ENCODE measurements around the gene NUDT14. TPM values are rescaled to one million over a fixed set of nuclear protein-coding genes. Genes with fewer than 3 reads are reported as not detected.

The NUDT14 gene
- total and polyA plus RNA-seq, 2 of the 8 experiments (the other 6 are each of a cell fraction or from before 2014, with no cell fraction given), result 25.5 to 33.3 TPM

- TF ChIP-seq, protein P1, sequence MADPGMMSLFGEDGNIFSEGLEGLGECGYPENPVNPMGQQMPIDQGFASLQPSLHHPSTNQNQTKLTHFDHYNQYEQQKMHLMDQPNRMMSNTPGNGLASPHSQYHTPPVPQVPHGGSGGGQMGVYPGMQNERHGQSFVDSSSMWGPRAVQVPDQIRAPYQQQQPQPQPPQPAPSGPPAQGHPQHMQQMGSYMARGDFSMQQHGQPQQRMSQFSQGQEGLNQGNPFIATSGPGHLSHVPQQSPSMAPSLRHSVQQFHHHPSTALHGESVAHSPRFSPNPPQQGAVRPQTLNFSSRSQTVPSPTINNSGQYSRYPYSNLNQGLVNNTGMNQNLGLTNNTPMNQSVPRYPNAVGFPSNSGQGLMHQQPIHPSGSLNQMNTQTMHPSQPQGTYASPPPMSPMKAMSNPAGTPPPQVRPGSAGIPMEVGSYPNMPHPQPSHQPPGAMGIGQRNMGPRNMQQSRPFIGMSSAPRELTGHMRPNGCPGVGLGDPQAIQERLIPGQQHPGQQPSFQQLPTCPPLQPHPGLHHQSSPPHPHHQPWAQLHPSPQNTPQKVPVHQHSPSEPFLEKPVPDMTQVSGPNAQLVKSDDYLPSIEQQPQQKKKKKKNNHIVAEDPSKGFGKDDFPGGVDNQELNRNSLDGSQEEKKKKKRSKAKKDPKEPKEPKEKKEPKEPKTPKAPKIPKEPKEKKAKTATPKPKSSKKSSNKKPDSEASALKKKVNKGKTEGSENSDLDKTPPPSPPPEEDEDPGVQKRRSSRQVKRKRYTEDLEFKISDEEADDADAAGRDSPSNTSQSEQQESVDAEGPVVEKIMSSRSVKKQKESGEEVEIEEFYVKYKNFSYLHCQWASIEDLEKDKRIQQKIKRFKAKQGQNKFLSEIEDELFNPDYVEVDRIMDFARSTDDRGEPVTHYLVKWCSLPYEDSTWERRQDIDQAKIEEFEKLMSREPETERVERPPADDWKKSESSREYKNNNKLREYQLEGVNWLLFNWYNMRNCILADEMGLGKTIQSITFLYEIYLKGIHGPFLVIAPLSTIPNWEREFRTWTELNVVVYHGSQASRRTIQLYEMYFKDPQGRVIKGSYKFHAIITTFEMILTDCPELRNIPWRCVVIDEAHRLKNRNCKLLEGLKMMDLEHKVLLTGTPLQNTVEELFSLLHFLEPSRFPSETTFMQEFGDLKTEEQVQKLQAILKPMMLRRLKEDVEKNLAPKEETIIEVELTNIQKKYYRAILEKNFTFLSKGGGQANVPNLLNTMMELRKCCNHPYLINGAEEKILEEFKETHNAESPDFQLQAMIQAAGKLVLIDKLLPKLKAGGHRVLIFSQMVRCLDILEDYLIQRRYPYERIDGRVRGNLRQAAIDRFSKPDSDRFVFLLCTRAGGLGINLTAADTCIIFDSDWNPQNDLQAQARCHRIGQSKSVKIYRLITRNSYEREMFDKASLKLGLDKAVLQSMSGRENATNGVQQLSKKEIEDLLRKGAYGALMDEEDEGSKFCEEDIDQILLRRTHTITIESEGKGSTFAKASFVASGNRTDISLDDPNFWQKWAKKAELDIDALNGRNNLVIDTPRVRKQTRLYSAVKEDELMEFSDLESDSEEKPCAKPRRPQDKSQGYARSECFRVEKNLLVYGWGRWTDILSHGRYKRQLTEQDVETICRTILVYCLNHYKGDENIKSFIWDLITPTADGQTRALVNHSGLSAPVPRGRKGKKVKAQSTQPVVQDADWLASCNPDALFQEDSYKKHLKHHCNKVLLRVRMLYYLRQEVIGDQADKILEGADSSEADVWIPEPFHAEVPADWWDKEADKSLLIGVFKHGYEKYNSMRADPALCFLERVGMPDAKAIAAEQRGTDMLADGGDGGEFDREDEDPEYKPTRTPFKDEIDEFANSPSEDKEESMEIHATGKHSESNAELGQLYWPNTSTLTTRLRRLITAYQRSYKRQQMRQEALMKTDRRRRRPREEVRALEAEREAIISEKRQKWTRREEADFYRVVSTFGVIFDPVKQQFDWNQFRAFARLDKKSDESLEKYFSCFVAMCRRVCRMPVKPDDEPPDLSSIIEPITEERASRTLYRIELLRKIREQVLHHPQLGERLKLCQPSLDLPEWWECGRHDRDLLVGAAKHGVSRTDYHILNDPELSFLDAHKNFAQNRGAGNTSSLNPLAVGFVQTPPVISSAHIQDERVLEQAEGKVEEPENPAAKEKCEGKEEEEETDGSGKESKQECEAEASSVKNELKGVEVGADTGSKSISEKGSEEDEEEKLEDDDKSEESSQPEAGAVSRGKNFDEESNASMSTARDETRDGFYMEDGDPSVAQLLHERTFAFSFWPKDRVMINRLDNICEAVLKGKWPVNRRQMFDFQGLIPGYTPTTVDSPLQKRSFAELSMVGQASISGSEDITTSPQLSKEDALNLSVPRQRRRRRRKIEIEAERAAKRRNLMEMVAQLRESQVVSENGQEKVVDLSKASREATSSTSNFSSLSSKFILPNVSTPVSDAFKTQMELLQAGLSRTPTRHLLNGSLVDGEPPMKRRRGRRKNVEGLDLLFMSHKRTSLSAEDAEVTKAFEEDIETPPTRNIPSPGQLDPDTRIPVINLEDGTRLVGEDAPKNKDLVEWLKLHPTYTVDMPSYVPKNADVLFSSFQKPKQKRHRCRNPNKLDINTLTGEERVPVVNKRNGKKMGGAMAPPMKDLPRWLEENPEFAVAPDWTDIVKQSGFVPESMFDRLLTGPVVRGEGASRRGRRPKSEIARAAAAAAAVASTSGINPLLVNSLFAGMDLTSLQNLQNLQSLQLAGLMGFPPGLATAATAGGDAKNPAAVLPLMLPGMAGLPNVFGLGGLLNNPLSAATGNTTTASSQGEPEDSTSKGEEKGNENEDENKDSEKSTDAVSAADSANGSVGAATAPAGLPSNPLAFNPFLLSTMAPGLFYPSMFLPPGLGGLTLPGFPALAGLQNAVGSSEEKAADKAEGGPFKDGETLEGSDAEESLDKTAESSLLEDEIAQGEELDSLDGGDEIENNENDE (IDR thresholded peaks at IDR 0.05; ENCODE audit: insufficient replicate concordance, low read length), result no peak
- no peak for TF ChIP-seq KDM1A (IDR thresholded peaks at IDR 0.05; ENCODE audit: borderline replicate concordance, low read length)
- TF ChIP-seq TAF1 (IDR thresholded peaks at IDR 0.05; ENCODE audit: low read depth, low read length), result no peak
- no peak for TF ChIP-seq RBBP5 (IDR thresholded peaks at IDR 0.05; ENCODE audit: borderline replicate concordance, low read depth, low read length)
- TF ChIP-seq TEAD4 (IDR thresholded peaks at IDR 0.05; ENCODE audit: low read depth, low read length), result no peak
- no peak for TF ChIP-seq CBX5 (IDR thresholded peaks at IDR 0.05; ENCODE audit: low read depth, low read length)
- TF ChIP-seq NANOG (IDR thresholded peaks at IDR 0.05; ENCODE audit: insufficient read depth, low read depth, low read length, poor library complexity, severe bottlenecking), result no peak
- no peak for TF ChIP-seq PHF8 (conservative IDR thresholded peaks at IDR 0.05; ENCODE audit: low read depth, low read length)
- no peak for TF ChIP-seq POLR2A (IDR thresholded peaks at IDR 0.05; ENCODE audit: control extremely low read depth in 1 of 2, low read depth in 2 of 2, low read length in 2 of 2)
- no peak for TF ChIP-seq USF2 (IDR thresholded peaks at IDR 0.05; ENCODE audit: low read length)
- TF ChIP-seq RFX5 (IDR thresholded peaks at IDR 0.05; ENCODE audit: borderline replicate concordance, low read depth, low read length), result no peak
Observed at GRCh38 chr14:105195051-105195450, 13.9 kb upstream of the NUDT14 start (continued).
